Liver (tissue), 3 donors: ENCODE results near the gene ASAP2.

Experiments used
- CTCF ChIP-seq: fragments of 150-350 bp; IDR thresholded peaks from 2 replicates; pipeline ENCODE4 v1.5.1; 2017; ENCODE audit warnings: improper control_type of control experiment, low read depth, low read length; ENCODE audit not compliant: missing input control
- EGR1 ChIP-seq, 2 donors: IDR thresholded peaks; 2 replicates each; pipeline ENCODE4 v1.6.1; 2016 to 2018; ENCODE audit warnings: antibody characterized with exemption in 2 of 2, low read depth in 2 of 2
- JUND ChIP-seq, 2 donors: IDR thresholded peaks; 2 replicates each; pipeline ENCODE4 v1.6.1; 2016; ENCODE audit warnings: antibody characterized with exemption in 2 of 2
- MAX ChIP-seq: IDR thresholded peaks from 2 replicates; pipeline ENCODE4 v1.6.1; 2016; ENCODE audit warnings: antibody characterized with exemption
- RAD21 ChIP-seq, 2 donors: IDR thresholded peaks; 2 replicates each; pipeline ENCODE4 v1.6.1; 2016; ENCODE audit warnings: antibody characterized with exemption in 2 of 2, mild to moderate bottlenecking in 2 of 2
- REST ChIP-seq: IDR thresholded peaks from 2 replicates; pipeline ENCODE4 v1.6.1; 2016; ENCODE audit warnings: antibody characterized with exemption, mild to moderate bottlenecking
- TAF1 ChIP-seq: conservative IDR thresholded peaks from 2 replicates; pipeline ENCODE4 v1.6.1; 2016; ENCODE audit warnings: antibody characterized with exemption, mild to moderate bottlenecking
- donor health status: healthy.
- donor health status: healthy.

- TF ChIP-seq CTCF (no peak), REST (no peak), RAD21 (IDR thresholded peaks at IDR 0.05) (no peak), TAF1 (no peak), EGR1 (IDR thresholded peaks at IDR 0.05; ENCODE audit: low read depth in 2 of 2) (no peak), JUND (IDR thresholded peaks at IDR 0.05) (no peak), MAX (no peak)
These were observed 28.8 kb downstream of the ASAP2 start for GRCh38 chr2:9235147-9236044.
